ENCODE data around the gene FBXO22. TPM values are rescaled to one million over a fixed set of nuclear protein-coding genes. Genes with fewer than 3 reads are reported as not detected.

The FBXO22 gene
- total and polyA plus RNA-seq, 10 of the 15 experiments (the other 5 are each of a cell fraction or from before 2014, with no cell fraction given) = 15.2 to 110 (median 42.8) TPM

DNA sequence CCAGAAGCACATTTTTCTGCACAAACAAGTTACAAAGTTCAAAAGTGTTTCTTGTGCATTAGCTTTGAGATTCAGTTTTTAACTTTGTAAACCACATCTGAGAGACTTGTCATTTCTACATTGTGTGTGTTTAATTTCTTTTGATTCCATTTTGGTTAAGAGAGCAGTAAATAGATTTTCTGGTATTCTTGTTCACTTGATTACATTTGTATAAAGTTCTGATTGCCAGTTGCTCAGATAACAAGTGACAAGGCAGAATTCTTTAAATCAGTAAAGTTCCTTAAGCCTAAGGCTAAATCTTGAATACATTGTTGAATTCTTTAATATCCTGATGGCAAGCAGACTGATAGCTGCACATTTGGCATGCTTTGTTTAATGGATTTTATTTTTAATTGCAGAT lies 3.1 kb upstream of the FBXO22 start:
- Histone ChIP-seq H3K4me1 (ENCODE audit: control insufficient read depth, insufficient read depth, low read length) (no peaks in the 10 kb centered on the region), H3K79me2 (ENCODE audit: control insufficient read depth, insufficient read depth, low read length) (peaks cover 16% of the 10 kb centered on the region), H3K27me3 (replicated peaks in 1 of 2; ENCODE audit: control insufficient read depth in 2 of 2, insufficient read depth in 2 of 2, low read length in 1 of 2) (no peaks in the 10 kb centered on the region), H3K4me2 (ENCODE audit: control insufficient read depth, insufficient read depth) (no peak overlapping the region), H3K4me3 (no peak overlapping the region), H3K9ac (ENCODE audit: control insufficient read depth, insufficient read depth, low read length) (no peak overlapping the region), H3K9me3 (replicated peaks; ENCODE audit: control insufficient read depth, insufficient read depth, low read length) (no peaks in the 10 kb centered on the region), H3K27ac (ENCODE audit: control insufficient read depth, insufficient read depth) (no peak overlapping the region), H4K20me1 (ENCODE audit: control insufficient read depth, insufficient read depth) (no peaks in the 10 kb centered on the region), H2AFZ (ENCODE audit: control insufficient read depth, low read depth, low read length) (no peak overlapping the region), H3K36me3 (ENCODE audit: control insufficient read depth in 2 of 2, insufficient read depth in 2 of 2, low read length in 1 of 2) (peaks cover 0 to 3% of the 10 kb centered on the region in 2 experiments; a peak in 2 of 4 replicates)
- ChIA-PET SMC1A (ENCODE audit: uncharacterized antibody, unreplicated experiment) (no interaction called here), RAD21 (ENCODE audit: unreplicated experiment) (no interaction called here), CTCF (no interaction called here), POLR2A (no interaction called here)
- BruUV-seq (replicated peaks) = no TSS peak
- intact Hi-C loops (cut with micrococcal nuclease; ENCODE audit: unreplicated experiment) = loop anchor here (5.0 kb wide), 1 partner anchor 53 kb away; no protein-coding TSS in a partner anchor
- ATAC-seq = no peak
- DNase-seq (ENCODE audit: low read depth, low spot score) = no peak
- no peak for TF ChIP-seq ETV6 (conservative IDR thresholded peaks at IDR 0.05 in 1 of 2, IDR thresholded peaks at IDR 0.05 in 1 of 2; ENCODE audit: borderline replicate concordance in 1 of 2, low read depth in 1 of 2)
- TF ChIP-seq MEF2B (IDR thresholded peaks at IDR 0.05; ENCODE audit: partially characterized antibody, poor library complexity, severe bottlenecking) = no peak
- in situ Hi-C loops (cut with MboI) = no loop called here
- no peak for FAIRE-seq

DNA sequence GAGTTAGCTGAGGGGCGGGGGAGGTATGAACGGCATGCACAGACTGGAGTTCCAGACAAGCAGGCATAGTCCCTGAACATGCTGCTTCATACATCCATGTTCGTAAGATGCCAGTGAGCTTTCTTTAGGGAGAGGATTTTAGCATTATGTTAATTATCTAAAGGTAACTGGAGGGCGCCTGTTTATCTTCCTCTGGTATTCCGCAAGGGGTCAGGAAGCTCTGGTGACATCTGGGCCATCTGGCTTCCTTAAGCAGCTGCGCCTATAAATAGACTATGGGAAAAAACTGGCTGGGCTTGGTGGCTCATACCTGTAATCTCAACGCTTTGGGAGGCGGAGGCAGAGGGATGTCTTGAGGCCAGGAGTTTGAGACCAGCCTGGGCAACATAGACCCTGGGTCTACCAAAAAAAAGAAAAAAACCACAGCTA lies 1.5 kb upstream of the FBXO22 start:
- no peak overlapping the region for H3K27ac ChIP-seq (ENCODE audit: control insufficient read depth, insufficient read depth)
- peaks cover 30% of the 10 kb centered on the region for H3K79me2 ChIP-seq (ENCODE audit: control insufficient read depth, insufficient read depth, low read length)
- no peak overlapping the region for H2AFZ ChIP-seq (ENCODE audit: control insufficient read depth, low read depth, low read length)
- POLR2A ChIA-PET = interaction anchor here (0.8 kb wide), 1 partner anchor 414 kb away, joined by 3 read pairs; no protein-coding TSS in a partner anchor
- ATAC-seq (no peak), FAIRE-seq (no peak), DNase-seq (ENCODE audit: low read depth, low spot score) (no peak)
- CTCF ChIA-PET = no interaction called here
- RAD21 ChIA-PET (ENCODE audit: unreplicated experiment) = interaction anchor here (1.2 kb wide), 1 partner anchor 60 kb away, joined by 4 read pairs; no protein-coding TSS in a partner anchor
- SMC1A ChIA-PET (ENCODE audit: uncharacterized antibody, unreplicated experiment) = no interaction called here
- H3K27me3 ChIP-seq (replicated peaks in 1 of 2; ENCODE audit: control insufficient read depth in 2 of 2, insufficient read depth in 2 of 2, low read length in 1 of 2) = no peaks in the 10 kb centered on the region
- intact Hi-C loops (cut with micrococcal nuclease; ENCODE audit: unreplicated experiment) = loop anchor here (5.0 kb wide), 1 partner anchor 55 kb away; no protein-coding TSS in a partner anchor
- H3K4me2 ChIP-seq (ENCODE audit: control insufficient read depth, insufficient read depth) = no peak overlapping the region
- no peaks in the 10 kb centered on the region for H3K9me3 ChIP-seq (replicated peaks; ENCODE audit: control insufficient read depth, insufficient read depth, low read length)
- peaks cover 0 to 3% of the 10 kb centered on the region in 2 experiments; a peak in 2 of 4 replicates for H3K36me3 ChIP-seq (ENCODE audit: control insufficient read depth in 2 of 2, insufficient read depth in 2 of 2, low read length in 1 of 2)
- H3K9ac ChIP-seq (ENCODE audit: control insufficient read depth, insufficient read depth, low read length) = no peak overlapping the region
- BruUV-seq (replicated peaks) = no TSS peak
- no peaks in the 10 kb centered on the region for H3K4me1 ChIP-seq (ENCODE audit: control insufficient read depth, insufficient read depth, low read length)
- H4K20me1 ChIP-seq (ENCODE audit: control insufficient read depth, insufficient read depth) = no peaks in the 10 kb centered on the region
- 78% methylated on average over 8 of the region's 8 CpGs for WGBS (ENCODE audit: insufficient coverage, insufficient replicate concordance, low lambda C conversion rate, missing lambda C conversion rate)
- in situ Hi-C loops (cut with MboI) = no loop called here
- H3K4me3 ChIP-seq = no peak overlapping the region
- TF ChIP-seq, protein P1, sequence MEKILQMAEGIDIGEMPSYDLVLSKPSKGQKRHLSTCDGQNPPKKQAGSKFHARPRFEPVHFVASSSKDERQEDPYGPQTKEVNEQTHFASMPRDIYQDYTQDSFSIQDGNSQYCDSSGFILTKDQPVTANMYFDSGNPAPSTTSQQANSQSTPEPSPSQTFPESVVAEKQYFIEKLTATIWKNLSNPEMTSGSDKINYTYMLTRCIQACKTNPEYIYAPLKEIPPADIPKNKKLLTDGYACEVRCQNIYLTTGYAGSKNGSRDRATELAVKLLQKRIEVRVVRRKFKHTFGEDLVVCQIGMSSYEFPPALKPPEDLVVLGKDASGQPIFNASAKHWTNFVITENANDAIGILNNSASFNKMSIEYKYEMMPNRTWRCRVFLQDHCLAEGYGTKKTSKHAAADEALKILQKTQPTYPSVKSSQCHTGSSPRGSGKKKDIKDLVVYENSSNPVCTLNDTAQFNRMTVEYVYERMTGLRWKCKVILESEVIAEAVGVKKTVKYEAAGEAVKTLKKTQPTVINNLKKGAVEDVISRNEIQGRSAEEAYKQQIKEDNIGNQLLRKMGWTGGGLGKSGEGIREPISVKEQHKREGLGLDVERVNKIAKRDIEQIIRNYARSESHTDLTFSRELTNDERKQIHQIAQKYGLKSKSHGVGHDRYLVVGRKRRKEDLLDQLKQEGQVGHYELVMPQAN (conservative IDR thresholded peaks at IDR 0.05) = no peak
- TF ChIP-seq NR2C2 (IDR thresholded peaks at IDR 0.05; ENCODE audit: borderline replicate concordance, control insufficient read depth, insufficient read length, low read depth) = no peak
- TF ChIP-seq, protein P2, sequence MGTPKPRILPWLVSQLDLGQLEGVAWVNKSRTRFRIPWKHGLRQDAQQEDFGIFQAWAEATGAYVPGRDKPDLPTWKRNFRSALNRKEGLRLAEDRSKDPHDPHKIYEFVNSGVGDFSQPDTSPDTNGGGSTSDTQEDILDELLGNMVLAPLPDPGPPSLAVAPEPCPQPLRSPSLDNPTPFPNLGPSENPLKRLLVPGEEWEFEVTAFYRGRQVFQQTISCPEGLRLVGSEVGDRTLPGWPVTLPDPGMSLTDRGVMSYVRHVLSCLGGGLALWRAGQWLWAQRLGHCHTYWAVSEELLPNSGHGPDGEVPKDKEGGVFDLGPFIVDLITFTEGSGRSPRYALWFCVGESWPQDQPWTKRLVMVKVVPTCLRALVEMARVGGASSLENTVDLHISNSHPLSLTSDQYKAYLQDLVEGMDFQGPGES (IDR thresholded peaks at IDR 0.05) = no peak
- no peak for TF ChIP-seq CHD1 (IDR thresholded peaks at IDR 0.05; ENCODE audit: low read depth, low read length)
- TF ChIP-seq ZSCAN29 (IDR thresholded peaks at IDR 0.05) = no peak
- no peak for TF ChIP-seq STAT1 (conservative IDR thresholded peaks at IDR 0.05)
- TF ChIP-seq CREM (IDR thresholded peaks at IDR 0.05; ENCODE audit: low read depth) = no peak
- no peak for TF ChIP-seq SREBF1 (IDR thresholded peaks at IDR 0.05; ENCODE audit: low read length)
- TF ChIP-seq ATF7 (IDR thresholded peaks at IDR 0.05; ENCODE audit: low read depth) = no peak
- no peak for TF ChIP-seq NR2F1 (conservative IDR thresholded peaks at IDR 0.05)
- TF ChIP-seq, protein P3, sequence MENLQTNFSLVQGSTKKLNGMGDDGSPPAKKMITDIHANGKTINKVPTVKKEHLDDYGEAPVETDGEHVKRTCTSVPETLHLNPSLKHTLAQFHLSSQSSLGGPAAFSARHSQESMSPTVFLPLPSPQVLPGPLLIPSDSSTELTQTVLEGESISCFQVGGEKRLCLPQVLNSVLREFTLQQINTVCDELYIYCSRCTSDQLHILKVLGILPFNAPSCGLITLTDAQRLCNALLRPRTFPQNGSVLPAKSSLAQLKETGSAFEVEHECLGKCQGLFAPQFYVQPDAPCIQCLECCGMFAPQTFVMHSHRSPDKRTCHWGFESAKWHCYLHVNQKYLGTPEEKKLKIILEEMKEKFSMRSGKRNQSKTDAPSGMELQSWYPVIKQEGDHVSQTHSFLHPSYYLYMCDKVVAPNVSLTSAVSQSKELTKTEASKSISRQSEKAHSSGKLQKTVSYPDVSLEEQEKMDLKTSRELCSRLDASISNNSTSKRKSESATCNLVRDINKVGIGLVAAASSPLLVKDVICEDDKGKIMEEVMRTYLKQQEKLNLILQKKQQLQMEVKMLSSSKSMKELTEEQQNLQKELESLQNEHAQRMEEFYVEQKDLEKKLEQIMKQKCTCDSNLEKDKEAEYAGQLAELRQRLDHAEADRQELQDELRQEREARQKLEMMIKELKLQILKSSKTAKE (IDR thresholded peaks at IDR 0.05; ENCODE audit: low read depth, poor library complexity, severe bottlenecking) = no peak
- TF ChIP-seq HDAC2 (IDR thresholded peaks at IDR 0.05) = no peak
